Breast epithelium (tissue), 3 donors: ENCODE measurements around the gene AOPEP.

Experiments
- CTCF ChIP-seq, 3 donors: fragments of 450-650 bp; IDR thresholded peaks; one replicate each; pipeline ENCODE4 v1.5.1; 2016 to 2017; ENCODE audit warnings: antibody characterized with exemption in 3 of 3, mild to moderate bottlenecking in 3 of 3, moderate library complexity in 3 of 3
- POLR2A ChIP-seq: fragments of 450-650 bp; IDR thresholded peaks from one replicate; pipeline ENCODE4 v1.6.1; 2016; ENCODE audit warnings: antibody characterized with exemption, mild to moderate bottlenecking, moderate library complexity
- POLR2AphosphoS5 ChIP-seq, 3 donors: sonication (generic); formaldehyde crosslinking; IDR thresholded peaks; one replicate each; pipeline ENCODE4 v1.6.1; 2017; ENCODE audit warnings: antibody characterized with exemption in 3 of 3

- TF ChIP-seq POLR2A (no peak), CTCF (IDR thresholded peaks at IDR 0.05) (no peak), POLR2AphosphoS5 (IDR thresholded peaks at IDR 0.05) (no peak)
These were observed 166.2 kb downstream of the AOPEP start for GRCh38 chr9:94892675-94893074.
